GM13977 (cell line): ENCODE data around the gene TMEM250.

Source experiments
- DNase-seq: peaks from one replicate; pipeline ENCODE4 v3.0.0; 2012; ENCODE audit warnings: low spot score
- CTCF ChIP-seq: IDR thresholded peaks from 2 replicates; pipeline ENCODE4 v1.5.1; 2012; ENCODE audit warnings: mild to moderate bottlenecking, control low read depth; ENCODE audit not compliant: insufficient read depth; ENCODE audit errors: extremely low read depth, missing control alignments
- in situ Hi-C: fragments of 300-500 bp; cut with MboI; formaldehyde crosslinking; loops from one replicate; pipeline ENCODE4 v1.12.0; 2022; ENCODE audit warnings: low sequenced_read_pairs, low pct_unique_long_range_greater_than_20kb, mixed read lengths, inconsistent platforms; ENCODE audit not compliant: unreplicated experiment

TMEM250 gene

GRCh38 chr9:136137321-136138265 is 18.9 kb upstream of the TMEM250 start:
- no peak for TF ChIP-seq CTCF
- in situ Hi-C loops: no loop called here

GRCh38 chr9:136136127-136136925 is 17.7 kb upstream of the TMEM250 start:
- DNase-seq: no peak
- TF ChIP-seq CTCF: no peak
- in situ Hi-C loops: no loop called here

More at GRCh38 chr9:136137321-136138265, 18.9 kb upstream of the TMEM250 start:
- no peak for DNase-seq

- in situ Hi-C loops: no loop called here
- TF ChIP-seq CTCF: no peak
- no peak for DNase-seq
These were observed 16.9 kb upstream of the TMEM250 start for GRCh38 chr9:136135326-136136126.

GRCh38 chr9:136133959-136134484 is 15.3 kb upstream of the TMEM250 start:
- no peak for DNase-seq
- no peak for TF ChIP-seq CTCF
- in situ Hi-C loops: no loop called here

GRCh38 chr9:136133191-136133958 is 14.7 kb upstream of the TMEM250 start:
- in situ Hi-C loops: no loop called here
- peak; percentile 82 for DNase-seq
- peak; percentile 62 for TF ChIP-seq CTCF
